ENCODE data around the gene ZBTB49. TPM values are rescaled to one million over a fixed set of nuclear protein-coding genes. Genes with fewer than 3 reads are reported as not detected.

ZBTB49 gene
- total and polyA plus RNA-seq, 2 of the 13 experiments (the other 11 are each of a cell fraction or from before 2014, with no cell fraction given), result 3.3 to 4.3 TPM

DNA sequence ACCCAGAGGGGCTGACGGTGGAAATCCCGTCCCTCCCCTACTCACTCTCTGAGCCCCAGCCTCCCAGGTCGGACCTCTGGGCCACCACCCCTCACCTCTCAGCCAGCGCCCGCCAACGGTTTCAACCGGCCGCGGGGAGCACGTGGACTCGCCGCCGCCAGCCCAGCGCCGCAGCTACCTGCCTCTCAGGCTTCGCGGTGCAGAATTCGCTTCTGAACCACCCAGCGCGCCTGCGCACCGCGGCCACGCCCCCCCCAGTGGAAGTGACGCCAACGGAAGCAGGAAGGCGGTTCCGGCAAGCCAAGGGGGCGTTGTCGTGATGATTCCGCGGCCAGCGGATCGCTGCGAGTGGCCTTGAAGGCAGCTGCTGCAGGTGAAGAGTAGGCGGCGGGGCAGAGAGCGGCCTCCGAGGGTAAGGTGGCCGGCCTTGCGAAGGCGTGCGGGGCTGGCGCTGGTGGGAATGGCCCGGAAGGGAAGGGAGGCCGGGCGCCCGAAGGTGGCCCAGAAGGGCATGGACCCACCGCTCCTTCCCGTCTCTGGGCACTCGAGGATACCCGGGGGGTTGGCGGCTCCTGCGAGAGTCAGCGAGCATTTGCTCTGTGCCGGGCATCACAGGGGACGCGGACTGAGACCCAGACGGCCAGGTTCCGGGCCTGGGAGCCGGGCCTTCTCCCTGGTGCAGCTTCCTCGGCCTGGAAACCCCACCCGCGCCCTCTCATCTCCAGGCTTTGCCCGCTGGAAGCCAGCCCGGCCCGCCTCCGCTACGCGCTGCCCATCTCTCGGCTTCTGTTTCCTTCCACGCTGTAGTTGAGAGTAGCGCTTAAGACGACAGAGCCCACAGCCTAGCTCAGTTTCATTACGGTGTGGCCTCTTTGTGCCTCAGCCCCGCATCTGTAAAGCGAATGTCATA is at the start of gene ZBTB49, which contains the start of gene LYAR (continued):
- TF ChIP-seq ZNF225 (CRISPR knock-in tag; IDR thresholded peaks at IDR 0.05) (no peak; the same call in 1 of the 2 replicates), ZBTB38 (CRISPR knock-in tag; IDR thresholded peaks at IDR 0.05) (peak; percentile 58; the same call in 1 of the 2 replicates), MIXL1 (CRISPR knock-in tag; IDR thresholded peaks at IDR 0.05) (0 out of 2 replicates have a peak, but pooled peaks have one; percentile 7), ZNF44 (CRISPR knock-in tag; IDR thresholded peaks at IDR 0.05) (0 out of 2 replicates have a peak, but pooled peaks have one; percentile 75), EED (CRISPR knock-in tag; IDR thresholded peaks at IDR 0.05) (0 out of 2 replicates have a peak, but pooled peaks have one; percentile 46), ZSCAN9 (CRISPR knock-in tag; IDR thresholded peaks at IDR 0.05; ENCODE audit: borderline replicate concordance) (no peak; the same call in 1 of the 2 replicates), DMAP1 (CRISPR knock-in tag; IDR thresholded peaks at IDR 0.05) (peak; percentile 93), STAT5B (CRISPR knock-in tag; IDR thresholded peaks at IDR 0.05) (no peak), SNRNP70 (IDR thresholded peaks at IDR 0.05; ENCODE audit: low read depth, low read length) (no peak), TCF12 (IDR thresholded peaks at IDR 0.05) (no peak), TCF12 (CRISPR knock-in tag; IDR thresholded peaks at IDR 0.05) (no peak), ZFP41 (CRISPR knock-in tag; IDR thresholded peaks at IDR 0.05; ENCODE audit: borderline replicate concordance) (no peak), ZNF564 (CRISPR knock-in tag; IDR thresholded peaks at IDR 0.05) (peak; percentile 81), MTA3 (CRISPR knock-in tag; IDR thresholded peaks at IDR 0.05) (no peak), SAP130 (CRISPR knock-in tag; IDR thresholded peaks at IDR 0.05; ENCODE audit: low read depth) (peak; percentile 99), ESRRA (CRISPR knock-in tag; IDR thresholded peaks at IDR 0.05; ENCODE audit: low read depth) (no peak), ZNF282 (IDR thresholded peaks at IDR 0.05; ENCODE audit: partially characterized antibody) (no peak), SCMH1 (CRISPR knock-in tag; IDR thresholded peaks at IDR 0.05; ENCODE audit: borderline replicate concordance) (no peak), SATB2 (CRISPR knock-in tag; IDR thresholded peaks at IDR 0.05) (no peak), ZNF530 (CRISPR knock-in tag; IDR thresholded peaks at IDR 0.05; ENCODE audit: low read depth) (no peak)
- TF ChIP-seq, protein P1, sequence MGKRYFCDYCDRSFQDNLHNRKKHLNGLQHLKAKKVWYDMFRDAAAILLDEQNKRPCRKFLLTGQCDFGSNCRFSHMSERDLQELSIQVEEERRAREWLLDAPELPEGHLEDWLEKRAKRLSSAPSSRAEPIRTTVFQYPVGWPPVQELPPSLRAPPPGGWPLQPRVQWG (CRISPR knock-in tag; IDR thresholded peaks at IDR 0.05; ENCODE audit: borderline replicate concordance, low read depth), result no peak
- TF ChIP-seq, protein P2, sequence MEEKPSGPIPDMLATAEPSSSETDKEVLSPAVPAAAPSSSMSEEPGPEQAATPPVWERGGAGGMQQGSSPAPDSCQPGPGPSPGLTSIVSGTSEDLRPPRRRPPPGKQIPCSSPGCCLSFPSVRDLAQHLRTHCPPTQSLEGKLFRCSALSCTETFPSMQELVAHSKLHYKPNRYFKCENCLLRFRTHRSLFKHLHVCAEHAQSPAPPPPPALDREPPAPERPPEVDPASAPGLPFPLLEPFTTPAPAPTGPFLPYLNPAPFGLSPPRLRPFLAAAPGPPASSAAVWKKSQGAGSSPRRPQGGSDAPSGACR (CRISPR knock-in tag; IDR thresholded peaks at IDR 0.05), result peak; percentile 59; the same call in 1 of the 2 replicates
- TF ChIP-seq, protein P3, sequence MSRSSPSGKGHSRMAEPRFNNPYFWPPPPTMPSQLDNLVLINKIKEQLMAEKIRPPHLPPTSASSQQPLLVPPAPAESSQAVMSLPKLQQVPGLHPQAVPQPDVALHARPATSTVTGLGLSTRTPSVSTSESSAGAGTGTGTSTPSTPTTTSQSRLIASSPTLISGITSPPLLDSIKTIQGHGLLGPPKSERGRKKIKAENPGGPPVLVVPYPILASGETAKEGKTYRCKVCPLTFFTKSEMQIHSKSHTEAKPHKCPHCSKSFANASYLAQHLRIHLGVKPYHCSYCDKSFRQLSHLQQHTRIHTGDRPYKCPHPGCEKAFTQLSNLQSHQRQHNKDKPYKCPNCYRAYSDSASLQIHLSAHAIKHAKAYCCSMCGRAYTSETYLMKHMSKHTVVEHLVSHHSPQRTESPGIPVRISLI (CRISPR knock-in tag; IDR thresholded peaks at IDR 0.05; ENCODE audit: borderline replicate concordance), result no peak
- TF ChIP-seq, protein P4, sequence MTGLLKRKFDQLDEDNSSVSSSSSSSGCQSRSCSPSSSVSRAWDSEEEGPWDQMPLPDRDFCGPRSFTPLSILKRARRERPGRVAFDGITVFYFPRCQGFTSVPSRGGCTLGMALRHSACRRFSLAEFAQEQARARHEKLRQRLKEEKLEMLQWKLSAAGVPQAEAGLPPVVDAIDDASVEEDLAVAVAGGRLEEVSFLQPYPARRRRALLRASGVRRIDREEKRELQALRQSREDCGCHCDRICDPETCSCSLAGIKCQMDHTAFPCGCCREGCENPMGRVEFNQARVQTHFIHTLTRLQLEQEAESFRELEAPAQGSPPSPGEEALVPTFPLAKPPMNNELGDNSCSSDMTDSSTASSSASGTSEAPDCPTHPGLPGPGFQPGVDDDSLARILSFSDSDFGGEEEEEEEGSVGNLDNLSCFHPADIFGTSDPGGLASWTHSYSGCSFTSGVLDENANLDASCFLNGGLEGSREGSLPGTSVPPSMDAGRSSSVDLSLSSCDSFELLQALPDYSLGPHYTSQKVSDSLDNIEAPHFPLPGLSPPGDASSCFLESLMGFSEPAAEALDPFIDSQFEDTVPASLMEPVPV (CRISPR knock-in tag; IDR thresholded peaks at IDR 0.05), result peak; percentile 69
- TF ChIP-seq, protein P5, sequence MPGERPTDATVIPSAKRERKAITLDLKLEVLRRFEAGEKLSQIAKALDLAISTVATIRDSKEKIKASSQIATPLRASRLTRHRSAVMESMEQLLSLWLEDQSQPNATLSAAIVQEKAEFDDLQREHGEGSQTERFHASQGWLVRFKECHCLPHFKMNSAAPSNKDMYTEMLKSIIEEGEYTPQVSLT (CRISPR knock-in tag; IDR thresholded peaks at IDR 0.05; ENCODE audit: borderline replicate concordance, low read depth), result no peak
- TF ChIP-seq, protein P6, sequence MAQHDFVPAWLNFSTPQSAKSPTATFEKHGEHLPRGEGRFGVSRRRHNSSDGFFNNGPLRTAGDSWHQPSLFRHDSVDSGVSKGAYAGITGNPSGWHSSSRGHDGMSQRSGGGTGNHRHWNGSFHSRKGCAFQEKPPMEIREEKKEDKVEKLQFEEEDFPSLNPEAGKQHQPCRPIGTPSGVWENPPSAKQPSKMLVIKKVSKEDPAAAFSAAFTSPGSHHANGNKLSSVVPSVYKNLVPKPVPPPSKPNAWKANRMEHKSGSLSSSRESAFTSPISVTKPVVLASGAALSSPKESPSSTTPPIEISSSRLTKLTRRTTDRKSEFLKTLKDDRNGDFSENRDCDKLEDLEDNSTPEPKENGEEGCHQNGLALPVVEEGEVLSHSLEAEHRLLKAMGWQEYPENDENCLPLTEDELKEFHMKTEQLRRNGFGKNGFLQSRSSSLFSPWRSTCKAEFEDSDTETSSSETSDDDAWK (CRISPR knock-in tag; IDR thresholded peaks at IDR 0.05), result no peak
